HepG2 (cell line): ENCODE results near the gene NDUFB6. TPM values are rescaled to one million over a fixed set of nuclear protein-coding genes. Genes with fewer than 3 reads are reported as not detected.

Source experiments
- ARNT2 ChIP-seq: sonication (generic); formaldehyde crosslinking; IDR thresholded peaks from 2 replicates; pipeline ENCODE4 v1.8.0; 2022; ENCODE audit warnings: mild to moderate bottlenecking, low read depth, missing genetic modification reagents, moderate library complexity
- CHCHD3 ChIP-seq: sonication (generic); formaldehyde crosslinking; IDR thresholded peaks from 2 replicates; pipeline ENCODE4 v1.8.0; 2022; ENCODE audit warnings: mild to moderate bottlenecking, missing genetic modification reagents, moderate library complexity
- CREM ChIP-seq, 2 experiments: sonication (generic) in 1 of 2; formaldehyde crosslinking in 1 of 2; IDR thresholded peaks; 2 replicates each; pipeline versions ENCODE4 v1.4.0 to v1.6.1; 2016 to 2020; ENCODE audit warnings: antibody characterized with exemption in 1 of 2, mild to moderate bottlenecking in 1 of 2, missing genetic modification reagents in 1 of 2
- E2F1 ChIP-seq: sonication (generic); formaldehyde crosslinking; IDR thresholded peaks from 2 replicates; pipeline ENCODE4 v1.5.0; 2020; ENCODE audit warnings: missing genetic modification reagents
- HOXD1 ChIP-seq: sonication (generic); formaldehyde crosslinking; IDR thresholded peaks from 2 replicates; pipeline ENCODE4 v1.5.0; 2020; ENCODE audit warnings: missing genetic modification reagents
- JARID2 ChIP-seq: sonication (generic); formaldehyde crosslinking; IDR thresholded peaks from 2 replicates; pipeline ENCODE4 v1.8.1; 2023; ENCODE audit warnings: missing genetic modification reagents, inconsistent platforms; ENCODE audit not compliant: insufficient replicate concordance
- KDM3A ChIP-seq: IDR thresholded peaks from 2 replicates; pipeline ENCODE4 v1.6.1; 2018; ENCODE audit warnings: low read depth, missing compliant biosample characterization
- KDM4B ChIP-seq: sonication (generic); formaldehyde crosslinking; IDR thresholded peaks from 2 replicates; pipeline ENCODE4 v1.4.0; 2020; ENCODE audit warnings: missing genetic modification reagents
- KLF6 ChIP-seq: IDR thresholded peaks from 2 replicates; pipeline ENCODE4 v1.8.0; 2016; ENCODE audit warnings: missing biosample characterization, missing genetic modification reagents
- MYNN ChIP-seq: sonication (generic); formaldehyde crosslinking; IDR thresholded peaks from 2 replicates; pipeline ENCODE4 v1.4.0; 2020; ENCODE audit warnings: mild to moderate bottlenecking, low read depth, missing genetic modification reagents
- PAF1 ChIP-seq: IDR thresholded peaks from 2 replicates; pipeline ENCODE4 v1.6.1; 2016; ENCODE audit warnings: missing genetic modification reagents, missing compliant biosample characterization
- PRDM4 ChIP-seq: sonication (generic); formaldehyde crosslinking; IDR thresholded peaks from 2 replicates; pipeline ENCODE4 v1.9.0; 2021; ENCODE audit warnings: missing genetic modification reagents, borderline replicate concordance
- PREB ChIP-seq: sonication (generic); formaldehyde crosslinking; IDR thresholded peaks from 2 replicates; pipeline ENCODE4 v1.4.0; 2020; ENCODE audit warnings: missing genetic modification reagents
- RBFOX2 ChIP-seq: fragments of 200-400 bp; formaldehyde crosslinking; IDR thresholded peaks from 2 replicates; pipeline ENCODE4 v1.6.1; 2017; ENCODE audit warnings: low read depth, mild to moderate bottlenecking, low read length
- SAFB2 ChIP-seq: sonication (generic); formaldehyde crosslinking; IDR thresholded peaks from 2 replicates; pipeline ENCODE4 v1.5.1; 2020; ENCODE audit warnings: missing genetic modification reagents, low read depth, mild to moderate bottlenecking, borderline replicate concordance
- ZGPAT ChIP-seq: IDR thresholded peaks from 2 replicates; pipeline ENCODE4 v1.6.1; 2016; ENCODE audit warnings: mild to moderate bottlenecking
- ZNF432 ChIP-seq: sonication (generic); formaldehyde crosslinking; IDR thresholded peaks from 2 replicates; pipeline ENCODE4 v1.5.0; 2020; ENCODE audit warnings: missing genetic modification reagents, mild to moderate bottlenecking, borderline replicate concordance
- ZNF607 ChIP-seq: sonication (generic); formaldehyde crosslinking; IDR thresholded peaks from 2 replicates; pipeline ENCODE4 v1.5.1; 2020; ENCODE audit warnings: missing genetic modification reagents, mild to moderate bottlenecking, borderline replicate concordance
- ZNF678 ChIP-seq: sonication (generic); formaldehyde crosslinking; IDR thresholded peaks from 2 replicates; pipeline ENCODE4 v1.4.0; 2020; ENCODE audit warnings: mild to moderate bottlenecking, missing genetic modification reagents
- ZNF839 ChIP-seq: sonication (generic); formaldehyde crosslinking; IDR thresholded peaks from 2 replicates; pipeline ENCODE4 v1.4.0; 2020; ENCODE audit warnings: missing genetic modification reagents, mild to moderate bottlenecking, borderline replicate concordance
- ZNF879 ChIP-seq: sonication (generic); formaldehyde crosslinking; IDR thresholded peaks from 2 replicates; pipeline ENCODE4 v1.8.1; 2023; ENCODE audit warnings: missing genetic modification reagents
- polyA plus RNA-seq, 8 experiments: library from polyadenylated mRNA; depleted of rRNA in 3 of 8; stranded (reverse) in 7 of 8; unstranded in 1 of 8; fragments of >200 nt; fragmentation: Illumina TruSeq in 4 of 8; extraction: Trizol in 4 of 8; gene quantifications; 2 replicates each; pipeline versions ENCODE4 v1.2.1 to v1.2.3, GENCODE V29; 2011 to 2016; ENCODE audit warnings: low read depth in 4 of 8, missing spikeins in 1 of 8, mixed read lengths in 1 of 8; ENCODE audit not compliant: insufficient read depth in 1 of 8
- total RNA-seq, 5 experiments: library from RNA; depleted of rRNA; stranded (reverse); fragments of >200 nt; fragmentation: Illumina TruSeq; extraction: Trizol; gene quantifications; 2 replicates each; pipeline ENCODE4 v1.2.3, GENCODE V29; 2016; ENCODE audit warnings: low read depth in 1 of 5
- TF ChIP-seq, protein P1 (sequence below): sonication (generic); formaldehyde crosslinking; conservative IDR thresholded peaks from 2 replicates; pipeline ENCODE4 v1.4.0; 2020; ENCODE audit warnings: missing genetic modification reagents

NDUFB6 gene
- total and polyA plus RNA-seq, 2 of the 13 experiments (the other 11 are each of a cell fraction or from before 2014, with no cell fraction given) = 31.2 to 81.9 TPM

DNA sequence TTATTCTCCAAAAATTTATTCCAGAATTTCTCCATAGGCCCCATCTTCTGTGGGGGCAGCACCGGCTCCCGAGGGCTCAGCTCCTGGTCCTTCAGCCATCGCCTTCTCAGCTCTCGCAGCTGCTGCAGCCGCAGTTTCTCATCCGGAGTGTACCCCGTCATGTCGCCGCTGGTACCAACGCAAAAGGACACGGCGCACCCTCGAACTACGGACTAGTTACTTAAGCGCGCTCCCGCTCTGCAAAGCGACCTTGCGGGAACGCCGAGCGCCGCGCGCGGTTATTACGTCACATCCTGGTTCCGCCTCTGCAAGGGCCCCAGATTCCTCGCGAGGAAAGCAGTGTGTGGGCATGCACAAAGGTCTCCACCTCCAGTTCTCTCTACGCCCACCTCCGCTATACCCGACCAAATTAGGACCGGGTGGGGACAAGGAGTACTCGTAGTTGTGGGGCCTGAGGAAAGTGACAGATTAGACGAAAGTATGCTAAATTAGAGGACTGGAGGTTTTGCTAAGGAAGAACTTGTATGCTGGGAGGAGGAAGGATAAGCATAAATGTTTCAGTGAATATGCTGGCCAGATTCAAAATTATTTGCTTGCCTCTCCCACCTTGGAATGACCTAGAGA is at the start of gene NDUFB6 (continued):
- TF ChIP-seq, protein P1, sequence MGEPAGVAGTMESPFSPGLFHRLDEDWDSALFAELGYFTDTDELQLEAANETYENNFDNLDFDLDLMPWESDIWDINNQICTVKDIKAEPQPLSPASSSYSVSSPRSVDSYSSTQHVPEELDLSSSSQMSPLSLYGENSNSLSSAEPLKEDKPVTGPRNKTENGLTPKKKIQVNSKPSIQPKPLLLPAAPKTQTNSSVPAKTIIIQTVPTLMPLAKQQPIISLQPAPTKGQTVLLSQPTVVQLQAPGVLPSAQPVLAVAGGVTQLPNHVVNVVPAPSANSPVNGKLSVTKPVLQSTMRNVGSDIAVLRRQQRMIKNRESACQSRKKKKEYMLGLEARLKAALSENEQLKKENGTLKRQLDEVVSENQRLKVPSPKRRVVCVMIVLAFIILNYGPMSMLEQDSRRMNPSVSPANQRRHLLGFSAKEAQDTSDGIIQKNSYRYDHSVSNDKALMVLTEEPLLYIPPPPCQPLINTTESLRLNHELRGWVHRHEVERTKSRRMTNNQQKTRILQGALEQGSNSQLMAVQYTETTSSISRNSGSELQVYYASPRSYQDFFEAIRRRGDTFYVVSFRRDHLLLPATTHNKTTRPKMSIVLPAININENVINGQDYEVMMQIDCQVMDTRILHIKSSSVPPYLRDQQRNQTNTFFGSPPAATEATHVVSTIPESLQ (CRISPR knock-in tag) = no peak
- 0 out of 2 replicates have a peak, but pooled peaks have one; percentile 51 for TF ChIP-seq KLF6 (CRISPR knock-in tag)
- no peak for TF ChIP-seq HOXD1 (CRISPR knock-in tag)
- no peak for TF ChIP-seq MYNN (CRISPR knock-in tag)
- TF ChIP-seq ZNF678 (CRISPR knock-in tag) = peak; percentile 72; the same call in 1 of the 2 replicates
- 0 out of 2 replicates have a peak, but pooled peaks have one; percentile 16 for TF ChIP-seq KDM4B
- TF ChIP-seq JARID2 (CRISPR knock-in tag) = peak; percentile 9
- no peak for TF ChIP-seq PRDM4 (CRISPR knock-in tag)
- TF ChIP-seq ARNT2 (CRISPR knock-in tag) = peak; percentile 73; the same call in 1 of the 2 replicates
- peak; percentile 79 for TF ChIP-seq RBFOX2
- TF ChIP-seq ZNF839 (CRISPR knock-in tag) = no peak
- no peak for TF ChIP-seq CHCHD3
- TF ChIP-seq ZGPAT (CRISPR knock-in tag) = peak; percentile 70; the same call in 1 of the 2 replicates
- TF ChIP-seq KDM3A (CRISPR knock-in tag) = no peak; the same call in 1 of the 2 replicates
- no peak for TF ChIP-seq PREB (CRISPR knock-in tag)
- no peak for TF ChIP-seq ZNF879 (CRISPR knock-in tag)
- no peak for TF ChIP-seq ZNF432 (CRISPR knock-in tag)
- TF ChIP-seq ZNF607 (CRISPR knock-in tag) = peak; percentile 28; the same call in 1 of the 2 replicates
- no peak for TF ChIP-seq PAF1 (CRISPR knock-in tag)
- peak; percentile 85 for TF ChIP-seq E2F1
- TF ChIP-seq CREM (IDR thresholded peaks at IDR 0.05) = peak; percentile 98
- peak; percentile 83 for TF ChIP-seq CREM (CRISPR knock-in tag; IDR thresholded peaks at IDR 0.05)
- no peak for TF ChIP-seq SAFB2 (CRISPR knock-in tag)
